ENCODE measurements around the gene BEGAIN.
A peak's percentile ranks its signal among the peaks of the same experiment; 100 is the strongest.

Gene BEGAIN

GRCh38 chr14:100599981-100600380 is 12.8 kb upstream of the BEGAIN start:
- DNase-seq, result no peak

- no peak for DNase-seq
Measured at GRCh38 chr14:100594625-100594951, 7.4 kb upstream of the BEGAIN start.

GRCh38 chr14:100593751-100594624 is 6.8 kb upstream of the BEGAIN start:
- DNase-seq, result no peak

- no peak for DNase-seq
Measured at GRCh38 chr14:100592972-100593371, 5.8 kb upstream of the BEGAIN start.

GRCh38 chr14:100592461-100592891 is 5.3 kb upstream of the BEGAIN start:
- DNase-seq, result no peak

- DNase-seq, result no peak
Measured at GRCh38 chr14:100591453-100592371, 4.5 kb upstream of the BEGAIN start.

GRCh38 chr14:100590726-100591452 is 3.7 kb upstream of the BEGAIN start:
- no peak for DNase-seq

- no peak for DNase-seq
Measured at GRCh38 chr14:100589760-100590469, 2.7 kb upstream of the BEGAIN start.

- no peak for DNase-seq
Measured at GRCh38 chr14:100589071-100589759, 2.0 kb upstream of the BEGAIN start.

- no peak for DNase-seq
Measured at GRCh38 chr14:100588671-100589070, 1.5 kb upstream of the BEGAIN start.

GRCh38 chr14:100587763-100588411 is 670 bp upstream of the BEGAIN start:
- no peak for DNase-seq

- DNase-seq, result peak; percentile 27 to 57
Measured at GRCh38 chr14:100586403-100587085, 673 bp downstream of the BEGAIN start.

GRCh38 chr14:100586153-100586402 is 1.1 kb downstream of the BEGAIN start:
- no peak for DNase-seq

- DNase-seq, result peak in 1 of 2 experiments; percentile 45
Measured at GRCh38 chr14:100585448-100586152, 1.6 kb downstream of the BEGAIN start.

- no peak for DNase-seq
Measured at GRCh38 chr14:100584056-100585031, 2.9 kb downstream of the BEGAIN start.

- DNase-seq, result no peak
Measured at GRCh38 chr14:100583245-100583644, 4.0 kb downstream of the BEGAIN start.

- DNase-seq, result no peak
Measured at GRCh38 chr14:100582496-100583165, 4.6 kb downstream of the BEGAIN start.

All from NCI-H2081 (cell line).